ENCODE measurements around the gene GRHL3.
"Not testable (repeated sequence)": the region's sequence is repeated elsewhere in the genome, so short reads cannot be mapped to it uniquely, and the experiment has no call there.

GRHL3 gene

DNA sequence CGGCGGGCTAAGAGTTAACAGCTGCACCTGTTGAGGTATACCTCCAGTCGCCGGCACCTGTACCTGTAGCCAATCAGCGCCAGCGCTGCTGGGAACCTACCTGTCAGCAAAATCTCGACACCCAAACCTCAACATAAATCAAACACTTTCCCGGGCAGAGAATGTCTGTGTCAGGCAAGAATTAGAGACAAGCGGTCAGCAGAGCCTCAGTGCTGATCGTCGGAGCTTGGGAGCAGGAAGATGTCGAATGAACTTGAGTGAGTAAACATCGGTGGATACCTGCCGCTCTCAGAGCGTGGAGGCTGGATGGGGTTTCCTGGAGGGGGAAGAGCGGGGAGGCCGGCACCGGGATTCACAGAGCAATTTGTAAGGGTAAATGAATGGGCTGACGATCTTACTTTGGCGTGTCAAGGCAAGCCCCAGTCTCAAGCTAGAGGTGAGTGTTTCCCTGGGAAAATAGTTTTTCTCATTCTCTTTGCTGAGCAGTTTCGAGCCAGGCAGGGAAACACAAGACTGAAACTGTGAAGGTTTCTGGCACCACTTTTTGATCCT is at the start of gene GRHL3:
TSS of gene GRHL3 (plus strand) at position 46 of the 552 bp plus-strand sequence. CDS start at position 241, 195 bp downstream.
- DNase-seq (ENCODE audit: low spot score): no peak

DNA sequence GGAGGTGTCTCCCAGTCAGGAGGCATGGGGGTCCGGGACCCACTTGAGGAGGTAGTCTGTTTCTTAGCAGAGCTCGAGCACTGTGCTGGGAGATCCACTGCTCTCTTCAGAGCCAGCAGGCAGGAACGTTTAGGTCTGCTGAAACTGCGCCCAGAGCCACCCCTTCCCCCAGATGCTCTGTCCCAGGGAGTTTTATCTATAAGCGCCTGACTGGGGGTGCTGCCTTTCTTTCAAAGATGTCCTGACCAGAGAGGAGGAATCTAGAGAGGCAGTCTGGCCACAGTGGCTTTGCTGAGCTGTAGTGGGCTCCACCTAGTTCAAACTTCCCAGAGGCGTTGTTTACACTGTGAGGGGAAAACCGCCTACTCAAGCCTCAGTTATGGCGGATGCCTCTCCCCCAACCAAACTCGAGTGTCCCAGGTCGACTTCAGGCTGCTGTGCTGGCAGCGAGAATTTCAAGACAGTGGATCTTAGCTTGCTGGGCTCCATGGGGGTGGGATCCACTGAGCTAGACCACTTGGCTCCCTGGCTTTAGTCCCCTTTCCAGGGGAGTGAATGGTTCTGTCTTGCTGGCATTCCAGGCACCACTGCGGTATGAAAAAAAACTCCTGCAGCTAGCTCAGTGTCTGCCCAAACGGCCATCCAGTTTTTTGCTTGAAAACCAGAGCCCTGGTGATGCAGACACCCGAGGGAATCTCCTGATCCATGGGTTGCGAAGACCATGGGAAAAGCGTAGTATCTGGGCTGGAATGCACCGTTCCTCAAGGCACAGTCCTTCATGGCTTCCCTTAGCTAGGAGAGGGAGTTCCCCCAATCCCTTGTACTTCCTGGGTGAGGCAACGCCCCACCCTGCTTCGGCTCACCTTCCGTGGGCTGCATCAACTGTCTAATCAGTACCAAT is 44.7 kb upstream of the GRHL3 start:
- DNase-seq (ENCODE audit: low spot score): not testable (repeated sequence)

DNA sequence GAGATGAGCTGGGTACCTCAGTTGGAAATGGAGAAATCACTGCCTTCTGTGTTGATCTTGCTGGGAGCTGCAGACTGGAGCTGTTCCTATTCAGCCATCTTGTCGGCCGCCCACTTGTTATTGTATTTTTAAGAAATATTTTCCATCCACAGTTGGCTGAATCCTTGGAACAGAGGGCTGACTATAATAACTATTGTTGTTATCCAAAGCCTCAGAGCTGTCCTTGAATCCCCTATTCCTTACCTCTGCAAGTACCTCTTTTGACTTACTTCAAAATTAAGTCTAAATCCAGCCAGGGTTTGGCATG is 44.1 kb upstream of the GRHL3 start:
- DNase-seq (ENCODE audit: low spot score): no peak

DNA sequence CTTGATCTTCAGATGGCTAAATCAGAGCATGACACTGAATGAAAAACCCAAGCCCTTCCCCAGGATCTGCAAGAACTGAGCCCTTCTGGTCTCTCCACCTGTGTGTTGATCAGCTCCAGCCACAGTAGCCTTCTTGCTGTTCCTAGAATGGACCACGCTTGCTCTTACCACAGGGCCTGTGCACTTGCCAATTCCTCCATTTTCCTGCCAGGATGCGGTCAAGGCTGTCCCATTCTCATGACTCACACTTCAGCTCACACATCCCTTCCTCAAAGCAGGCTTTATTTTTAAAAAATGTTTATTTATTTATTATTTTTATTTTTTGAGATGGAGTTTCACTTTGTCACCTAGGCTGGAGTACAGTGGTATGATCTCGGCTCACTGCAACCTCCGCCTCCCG is 43.6 kb upstream of the GRHL3 start:
- DNase-seq (ENCODE audit: low spot score): no peak

DNA sequence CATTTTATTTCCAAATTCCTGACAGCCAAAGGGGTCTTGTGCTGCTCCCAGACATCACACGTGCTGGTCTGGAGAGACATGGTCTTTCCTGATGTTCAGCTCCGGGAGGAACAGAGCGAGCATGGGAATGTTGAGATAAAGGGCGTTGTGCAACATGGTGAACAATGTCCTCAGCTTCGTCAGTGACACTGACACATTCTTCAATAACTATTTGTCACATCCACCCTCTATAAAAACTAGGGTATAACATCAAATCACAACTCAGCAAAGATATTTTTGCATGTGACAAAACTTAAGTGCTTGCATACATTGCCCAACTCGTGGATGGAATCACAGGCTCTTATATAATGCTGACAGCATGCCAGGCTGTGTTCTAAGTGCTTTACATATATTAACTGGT is 42.4 kb upstream of the GRHL3 start:
- no peak for DNase-seq (ENCODE audit: low spot score)

DNA sequence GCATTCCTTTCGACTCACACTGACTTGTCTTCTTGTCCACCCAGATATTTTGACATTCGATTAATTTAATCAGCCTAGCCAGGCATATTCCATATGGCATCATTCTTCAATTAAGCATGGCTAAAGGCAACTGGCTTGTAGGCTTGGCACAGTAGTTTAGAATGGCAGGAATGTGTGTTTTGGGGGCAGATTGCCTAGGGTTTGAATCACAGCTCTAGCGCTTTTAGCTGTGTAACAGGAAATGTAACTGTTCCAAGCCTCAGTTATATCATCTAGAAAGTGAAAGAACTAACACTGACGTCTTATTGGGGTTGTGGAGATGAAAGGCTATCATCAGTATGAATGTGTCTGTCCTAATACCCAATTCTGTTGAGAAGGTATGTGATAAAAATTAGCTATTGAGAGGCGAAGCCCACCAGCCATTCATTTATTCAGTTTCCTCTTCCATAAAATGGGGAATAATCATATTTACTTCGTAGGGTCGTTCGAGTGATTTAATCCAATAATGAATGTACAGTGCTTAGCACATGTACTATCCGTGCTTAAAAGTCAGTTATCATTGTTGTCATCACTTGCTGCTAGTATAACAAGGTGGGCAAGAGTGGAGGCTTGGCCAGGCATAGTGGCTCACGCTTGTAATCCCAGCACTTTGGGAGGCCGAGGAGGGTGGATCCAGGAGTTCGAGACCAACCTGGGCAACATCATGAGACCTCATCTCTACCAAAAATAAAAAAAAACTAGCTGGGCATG is 41.6 kb upstream of the GRHL3 start:
- DNase-seq (ENCODE audit: low spot score): no peak

DNA sequence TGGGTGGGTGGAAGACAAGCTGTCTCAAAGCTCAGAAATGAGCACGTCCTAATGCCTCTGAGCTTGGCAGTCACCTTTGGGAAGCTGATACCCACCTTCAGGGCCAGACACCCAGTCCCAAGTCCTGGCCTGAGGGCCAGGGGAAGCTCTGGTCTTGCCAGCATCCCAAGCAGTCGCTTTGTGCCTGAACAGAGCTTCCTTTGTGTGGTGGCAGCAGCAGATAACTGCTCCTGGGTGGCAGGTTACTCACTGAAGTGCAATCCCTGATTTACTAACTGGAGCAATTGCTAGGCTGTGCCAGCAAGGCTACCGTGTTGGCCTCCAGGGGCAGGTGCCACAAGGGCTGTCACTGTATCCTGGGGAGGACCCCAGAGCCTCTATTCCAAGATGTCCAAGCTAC is 40.4 kb upstream of the GRHL3 start:
- DNase-seq (ENCODE audit: low spot score): no peak

DNA sequence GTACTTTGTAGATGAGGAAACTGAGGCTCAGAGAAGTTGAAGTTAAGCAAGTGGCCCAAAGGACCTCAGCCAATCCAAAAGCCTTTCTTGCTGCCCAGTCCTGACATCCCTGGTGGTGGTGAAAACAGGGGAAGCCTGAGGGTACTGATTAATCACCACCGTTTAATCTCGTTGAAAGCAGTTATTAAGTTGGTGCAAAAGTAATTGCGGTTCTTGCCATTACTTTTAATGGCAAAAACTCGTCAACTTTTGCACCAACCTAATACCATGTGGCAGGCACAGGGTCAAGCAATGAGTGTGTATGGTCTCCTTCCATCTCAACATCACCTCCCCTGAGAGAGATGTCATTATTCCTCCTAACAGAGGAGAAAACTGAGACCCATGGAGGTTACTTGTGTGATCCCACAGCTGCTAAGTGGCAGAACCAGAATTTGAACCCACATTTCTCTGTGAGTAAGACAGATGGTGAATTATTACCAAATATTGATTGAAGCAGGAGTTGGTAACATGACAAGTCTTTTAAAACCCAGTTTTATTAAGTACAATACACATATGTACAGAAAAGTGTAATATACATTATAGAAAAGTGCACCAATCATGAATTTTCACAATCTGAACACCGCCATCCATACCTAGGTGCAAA is 39.4 kb upstream of the GRHL3 start:
- DNase-seq (ENCODE audit: low spot score): no peak

DNA sequence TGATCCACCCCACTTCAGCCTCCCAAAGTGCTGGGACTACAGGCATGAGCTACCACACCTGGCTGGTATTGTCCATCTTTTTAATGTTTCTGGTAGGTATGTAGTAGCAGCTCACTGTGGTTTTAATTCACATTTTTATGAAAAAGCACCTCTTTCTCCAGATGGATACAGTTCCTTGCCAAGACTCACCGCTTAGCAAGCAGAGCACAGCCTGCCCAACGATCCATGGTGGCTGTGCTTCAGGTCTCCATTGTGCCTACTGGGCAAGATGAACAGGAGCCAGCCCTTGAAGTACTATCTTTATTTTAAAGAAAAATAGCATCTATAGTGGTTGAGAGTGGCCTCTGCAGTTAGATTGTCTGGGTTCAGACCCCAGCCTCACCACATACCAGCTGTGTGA is 37.6 kb upstream of the GRHL3 start:
- no peak for DNase-seq (ENCODE audit: low spot score)

DNA sequence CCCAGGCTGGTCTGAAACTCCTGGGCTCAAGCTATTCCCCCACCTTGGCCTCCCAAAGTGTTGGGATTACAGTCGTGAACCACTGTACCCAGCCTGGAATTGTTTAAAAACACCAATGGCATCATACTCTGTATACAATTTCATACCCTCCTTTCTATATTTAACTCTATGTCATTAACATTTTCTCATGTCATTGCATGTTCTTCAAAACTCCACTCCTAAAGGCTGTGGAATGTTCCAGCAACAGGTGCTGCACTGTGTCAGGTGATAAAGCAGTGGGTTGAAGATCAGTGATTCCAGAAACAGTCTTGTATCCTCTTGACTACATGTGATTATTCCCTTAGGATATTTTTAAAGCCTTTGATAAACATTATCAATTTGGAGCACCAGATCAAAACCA is 36.7 kb upstream of the GRHL3 start:
- no peak for DNase-seq (ENCODE audit: low spot score)

DNA sequence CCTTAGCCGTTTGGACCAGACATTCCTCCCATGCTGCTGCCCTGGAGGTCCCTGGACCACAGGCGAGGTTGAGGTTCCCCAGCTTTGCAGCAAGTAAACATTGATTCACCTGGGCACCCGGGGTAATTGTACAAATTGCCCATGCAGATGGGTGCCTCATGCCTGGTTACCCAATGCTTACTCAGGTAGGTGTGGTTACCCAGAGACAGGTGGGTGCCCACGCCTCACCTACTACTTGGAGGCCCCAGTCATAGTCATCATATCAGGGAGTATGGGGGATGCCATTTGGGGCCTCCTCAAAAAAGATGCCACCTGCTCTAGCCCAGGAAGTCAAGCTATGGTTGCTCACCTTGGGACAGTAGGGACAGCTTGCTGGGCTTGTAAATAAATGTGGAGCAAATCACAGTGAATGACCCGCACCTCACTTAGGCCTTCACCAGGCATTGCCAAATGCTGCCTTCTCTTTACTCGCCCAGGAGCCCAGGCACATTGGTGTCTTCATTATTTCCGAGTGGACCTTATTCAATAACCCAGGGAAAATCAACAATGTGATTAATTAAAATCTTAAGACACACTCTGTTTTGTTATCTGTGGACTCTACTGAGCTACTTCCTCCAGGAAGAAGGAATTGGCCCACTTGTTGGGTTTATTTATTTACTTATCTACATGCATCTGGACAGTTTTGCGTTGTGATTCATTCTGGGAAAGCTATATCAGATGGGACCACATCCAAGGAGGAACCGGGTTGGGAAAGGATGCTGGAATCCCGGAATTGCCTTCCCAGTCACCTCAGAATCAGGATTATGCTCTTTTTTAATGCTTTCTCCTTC is 35.6 kb upstream of the GRHL3 start:
- DNase-seq (ENCODE audit: low spot score): no peak

DNA sequence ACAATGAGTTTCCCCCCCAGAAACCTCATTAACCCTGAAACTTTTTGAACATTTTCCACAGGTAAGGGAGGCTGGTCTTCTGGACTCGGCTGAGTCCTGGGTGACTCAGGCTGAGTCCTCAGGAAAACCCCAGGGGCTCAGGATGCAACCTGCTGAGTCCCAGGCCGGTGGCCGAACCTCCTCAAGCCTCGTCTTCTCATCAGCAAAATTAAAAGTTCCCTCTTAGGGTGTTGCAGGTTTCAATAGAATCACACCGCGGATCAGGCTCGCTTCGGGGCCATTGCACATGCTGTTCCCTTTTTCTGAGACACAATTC is 35.0 kb upstream of the GRHL3 start:
- no peak for DNase-seq (ENCODE audit: low spot score)

DNA sequence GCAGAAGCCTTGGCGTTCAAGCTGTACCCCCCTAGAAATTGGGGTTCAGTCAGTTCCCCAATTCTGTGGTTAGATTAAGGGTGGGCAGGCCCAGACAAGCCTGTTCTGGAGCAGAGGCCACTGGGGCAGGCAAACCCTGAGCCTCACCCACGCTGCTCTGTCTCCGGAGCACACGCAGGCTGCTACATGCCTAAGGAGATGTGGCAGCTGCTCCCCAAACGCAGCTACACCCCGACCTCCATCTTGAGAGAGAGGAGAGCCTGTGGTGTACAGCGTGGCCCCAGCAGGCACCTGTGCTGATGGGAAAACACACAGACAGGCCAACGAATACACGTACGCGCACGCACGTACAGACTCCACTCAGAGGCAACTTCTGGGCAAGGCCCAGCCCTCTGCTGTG is 33.9 kb upstream of the GRHL3 start:
- DNase-seq (ENCODE audit: low spot score): no peak

DNA sequence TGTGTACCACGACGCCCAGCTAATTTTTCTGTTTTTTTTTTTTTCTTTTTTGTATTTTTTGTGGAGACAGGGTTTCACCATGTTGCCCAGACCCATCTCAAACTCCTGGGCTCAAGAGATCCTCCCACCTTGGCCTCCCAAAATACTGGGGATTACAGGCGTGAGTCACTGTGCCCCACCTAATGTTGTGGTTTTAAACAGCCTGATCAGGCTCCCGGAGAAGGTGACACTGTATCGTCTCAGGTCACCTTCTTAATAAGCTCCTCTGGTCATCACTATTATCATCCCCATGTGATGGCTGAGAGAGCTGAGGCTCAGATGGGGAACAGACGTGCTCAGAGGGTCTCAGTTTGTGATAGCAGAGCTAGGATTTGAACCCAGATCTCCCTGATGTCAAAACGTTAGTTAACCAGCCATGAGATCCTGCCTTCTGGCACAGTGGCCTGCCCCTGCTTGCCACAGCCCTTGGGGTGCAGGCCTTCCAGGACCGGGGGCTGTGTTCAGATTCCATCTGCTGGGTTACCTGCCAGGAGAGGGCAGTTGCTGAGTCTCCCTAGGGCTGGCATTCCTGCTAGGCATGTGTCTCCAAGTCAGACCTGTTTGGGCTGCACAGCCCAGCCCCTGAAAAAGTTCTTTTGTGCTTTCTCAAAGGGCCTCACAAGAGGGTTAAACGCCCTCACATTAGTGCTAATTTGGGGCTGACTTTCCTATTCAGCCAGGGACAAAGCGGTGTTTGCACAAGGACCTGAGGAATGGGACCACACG is 32.7 kb upstream of the GRHL3 start:
- DNase-seq (ENCODE audit: low spot score): no peak

DNA sequence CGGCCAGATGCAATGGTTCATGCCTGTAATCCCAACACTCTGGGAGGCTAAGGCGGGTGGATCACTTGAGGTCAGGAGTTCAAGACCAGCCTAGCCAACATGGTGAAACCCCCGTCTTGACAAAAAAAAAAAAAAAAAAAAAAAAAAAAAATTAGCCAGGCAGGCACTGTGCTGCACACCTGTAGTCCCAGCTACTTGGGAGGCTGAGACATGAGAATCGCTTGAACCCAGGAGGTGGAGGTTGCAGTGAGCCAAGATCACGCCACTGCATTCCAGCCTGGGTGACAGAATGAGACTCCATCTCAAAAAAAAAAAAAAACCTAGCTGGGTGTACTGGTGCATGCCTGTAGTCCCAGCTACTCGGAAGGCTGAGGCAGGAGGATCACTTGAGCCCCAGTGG is 31.4 kb upstream of the GRHL3 start:
- DNase-seq (ENCODE audit: low spot score): not testable (repeated sequence)

DNA sequence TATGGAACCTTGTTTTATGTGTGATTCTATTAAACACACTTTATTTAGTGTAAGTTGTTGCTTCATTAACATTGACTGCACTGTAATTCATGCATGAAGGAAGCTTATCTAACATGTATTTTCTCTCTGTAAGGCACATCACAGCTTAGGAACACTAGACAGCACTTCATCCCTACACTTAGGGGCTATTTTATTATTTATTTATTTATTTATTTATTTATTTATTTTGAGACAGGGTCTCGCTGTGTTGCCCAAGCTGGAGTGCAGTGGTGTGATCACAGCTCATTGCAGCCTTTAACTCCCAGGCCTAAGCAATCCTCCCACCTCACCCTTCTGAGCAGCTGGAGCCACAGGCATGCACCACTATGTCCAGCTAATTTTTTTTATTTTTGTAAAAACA is 30.7 kb upstream of the GRHL3 start:
- DNase-seq (ENCODE audit: low spot score): no peak

DNA sequence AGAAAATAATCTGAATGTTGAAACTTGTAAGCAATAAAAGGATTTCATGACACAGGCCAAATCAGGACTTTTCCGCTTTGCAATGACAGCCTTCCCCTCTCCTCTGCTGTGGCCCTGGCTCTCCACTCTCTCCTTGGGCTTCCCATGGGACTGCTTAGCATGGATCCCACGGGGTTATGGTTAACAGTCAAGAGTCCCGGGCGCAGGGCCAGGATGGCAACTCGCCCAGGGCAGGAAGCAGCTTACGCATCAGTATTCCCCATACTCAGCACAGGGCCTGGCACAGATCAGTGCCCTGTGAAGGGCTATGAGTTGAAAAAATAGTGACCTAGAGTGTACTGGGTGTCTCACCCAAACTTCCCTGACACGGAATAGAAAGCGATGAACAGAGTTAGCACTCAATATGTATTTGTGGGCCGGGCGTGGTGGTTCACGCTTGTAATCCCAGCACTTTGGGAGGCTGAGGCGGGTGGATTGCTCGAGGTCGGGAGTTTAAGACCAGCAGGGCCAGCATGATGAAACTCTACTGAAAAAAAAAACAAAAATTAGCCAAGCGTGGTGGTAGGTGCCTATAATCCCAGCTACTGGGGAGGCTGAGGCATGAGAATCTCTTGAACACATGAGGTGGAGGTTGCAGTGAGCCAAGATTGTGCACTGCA is 29.1 kb upstream of the GRHL3 start:
- DNase-seq (ENCODE audit: low spot score): no peak

DNA sequence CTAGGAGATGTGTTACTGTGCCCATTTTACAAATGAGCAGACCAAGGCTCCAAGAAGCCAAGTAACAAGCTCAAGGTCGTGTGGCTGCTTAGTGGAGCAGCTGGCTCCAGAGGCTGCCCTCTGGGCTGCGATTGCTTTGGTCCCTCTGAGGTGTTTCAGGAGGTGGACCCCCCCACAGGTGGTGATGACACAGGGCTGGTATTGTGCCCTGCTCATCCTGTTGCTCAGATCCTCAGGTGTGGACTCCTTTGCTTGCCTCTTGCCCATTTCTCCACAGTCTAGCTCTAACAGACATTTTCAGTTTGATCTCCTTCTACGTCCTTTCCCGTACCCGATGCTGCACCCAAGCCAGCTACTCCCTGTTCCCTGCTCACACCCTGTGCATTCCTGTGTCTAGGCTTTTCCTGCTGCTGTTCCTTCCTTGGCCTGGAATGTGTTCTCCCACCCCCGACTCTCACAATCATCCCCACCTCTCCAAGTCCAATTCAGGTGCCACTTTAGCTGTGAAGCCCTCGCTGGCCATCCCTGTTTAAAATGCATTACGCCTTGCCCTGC is 28.1 kb upstream of the GRHL3 start:
- no peak for DNase-seq (ENCODE audit: low spot score)

DNA sequence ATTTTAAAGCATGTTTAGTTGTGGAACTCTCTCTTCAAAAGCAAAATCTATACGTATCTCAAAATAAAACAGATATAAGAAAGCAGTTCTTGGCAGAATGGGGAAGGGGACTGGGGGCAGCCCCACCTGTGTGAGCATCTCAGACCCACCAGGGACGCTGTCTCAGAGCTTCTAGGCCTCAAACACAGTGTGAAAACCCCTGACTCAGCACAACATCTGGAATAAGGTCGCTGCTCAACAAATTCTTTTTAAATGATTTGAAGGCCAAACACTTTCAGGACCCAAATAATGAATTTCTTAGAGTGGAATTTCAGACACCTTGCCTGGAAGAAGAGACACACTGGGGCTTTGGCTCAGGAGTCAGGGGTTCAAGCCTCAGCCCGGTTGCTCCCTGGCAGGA is 27.1 kb upstream of the GRHL3 start:
- DNase-seq (ENCODE audit: low spot score): no peak

DNA sequence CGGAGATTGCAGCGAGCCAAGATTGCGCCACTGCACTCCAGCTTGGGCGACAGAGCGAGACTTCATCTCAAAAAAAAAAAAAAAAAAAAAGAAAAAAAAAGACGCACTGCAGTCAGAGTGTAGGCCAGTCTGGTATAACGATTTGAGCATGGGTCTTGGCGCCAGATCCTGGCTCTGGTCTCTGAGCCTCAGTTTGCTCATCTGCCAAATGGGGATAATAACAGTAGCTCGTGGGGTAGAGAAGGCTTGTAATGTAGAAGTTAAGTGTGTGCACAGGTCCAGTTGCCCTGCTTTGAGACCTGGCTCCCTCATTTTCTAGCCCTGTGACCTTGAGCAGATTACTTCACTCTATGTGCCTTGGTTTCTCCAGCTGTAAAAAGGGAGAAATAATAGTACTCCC is 26.3 kb upstream of the GRHL3 start:
- no peak for DNase-seq (ENCODE audit: low spot score)
